ENCODE data around the gene CPS1.

DNA sequence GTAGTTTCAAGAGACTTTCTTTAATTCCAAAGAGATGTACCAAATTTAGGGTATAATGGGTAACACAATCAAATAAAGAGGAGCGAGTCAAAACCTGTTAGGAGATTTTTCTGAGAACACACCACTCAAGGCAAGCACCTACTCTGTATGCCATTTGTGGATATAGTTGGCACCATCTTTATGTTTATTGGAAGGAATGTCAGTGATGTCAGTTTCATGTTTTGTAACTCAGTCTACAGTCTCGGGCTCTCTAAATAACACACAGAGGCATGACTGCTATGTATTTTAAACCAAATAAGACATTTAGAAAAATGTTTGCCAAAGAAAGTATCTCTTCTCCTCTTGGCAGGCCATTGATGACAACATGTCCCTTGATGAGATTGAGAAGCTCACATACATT is 59.7 kb downstream of the CPS1 start:
- TF ChIP-seq, protein P1, sequence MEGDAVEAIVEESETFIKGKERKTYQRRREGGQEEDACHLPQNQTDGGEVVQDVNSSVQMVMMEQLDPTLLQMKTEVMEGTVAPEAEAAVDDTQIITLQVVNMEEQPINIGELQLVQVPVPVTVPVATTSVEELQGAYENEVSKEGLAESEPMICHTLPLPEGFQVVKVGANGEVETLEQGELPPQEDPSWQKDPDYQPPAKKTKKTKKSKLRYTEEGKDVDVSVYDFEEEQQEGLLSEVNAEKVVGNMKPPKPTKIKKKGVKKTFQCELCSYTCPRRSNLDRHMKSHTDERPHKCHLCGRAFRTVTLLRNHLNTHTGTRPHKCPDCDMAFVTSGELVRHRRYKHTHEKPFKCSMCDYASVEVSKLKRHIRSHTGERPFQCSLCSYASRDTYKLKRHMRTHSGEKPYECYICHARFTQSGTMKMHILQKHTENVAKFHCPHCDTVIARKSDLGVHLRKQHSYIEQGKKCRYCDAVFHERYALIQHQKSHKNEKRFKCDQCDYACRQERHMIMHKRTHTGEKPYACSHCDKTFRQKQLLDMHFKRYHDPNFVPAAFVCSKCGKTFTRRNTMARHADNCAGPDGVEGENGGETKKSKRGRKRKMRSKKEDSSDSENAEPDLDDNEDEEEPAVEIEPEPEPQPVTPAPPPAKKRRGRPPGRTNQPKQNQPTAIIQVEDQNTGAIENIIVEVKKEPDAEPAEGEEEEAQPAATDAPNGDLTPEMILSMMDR (IDR thresholded peaks at IDR 0.05) = no peak
- TF ChIP-seq POLR2A (IDR thresholded peaks at IDR 0.05) = no peak
